ENCODE results near the gene SMOC1.

DNA sequence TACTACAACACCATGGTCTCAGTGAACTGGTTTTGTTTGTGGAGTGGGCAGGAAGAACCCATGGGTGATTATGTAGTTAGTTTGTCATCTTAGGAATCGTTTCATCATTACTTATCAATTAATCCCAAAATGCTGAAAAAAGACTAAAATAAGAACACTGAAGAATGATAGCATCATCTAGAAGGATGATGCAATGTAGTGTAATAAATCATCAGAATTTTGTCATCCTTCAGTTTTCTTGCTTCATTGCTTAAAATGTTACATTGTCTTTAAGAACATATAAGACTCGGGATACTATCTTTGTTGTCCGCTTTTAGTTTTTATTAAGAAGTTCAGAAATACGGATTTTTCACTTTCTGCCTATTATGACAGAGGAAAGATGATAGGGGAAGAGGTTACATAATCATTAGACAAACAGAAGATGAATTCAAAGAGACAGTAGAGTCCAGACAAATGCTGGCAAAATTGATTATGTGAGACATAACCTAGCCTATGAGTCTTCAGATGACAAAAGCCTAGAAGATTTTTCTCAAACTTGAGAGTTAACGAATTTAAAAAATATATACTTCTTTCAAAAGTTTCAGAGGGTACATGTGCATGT lies 10.8 kb upstream of the SMOC1 start:
- TF ChIP-seq CTCF (IDR thresholded peaks at IDR 0.05), result no peak
- no peak for TF ChIP-seq POLR2A (IDR thresholded peaks at IDR 0.05)
